ENCODE measurements around the gene NOXO1.

DNA sequence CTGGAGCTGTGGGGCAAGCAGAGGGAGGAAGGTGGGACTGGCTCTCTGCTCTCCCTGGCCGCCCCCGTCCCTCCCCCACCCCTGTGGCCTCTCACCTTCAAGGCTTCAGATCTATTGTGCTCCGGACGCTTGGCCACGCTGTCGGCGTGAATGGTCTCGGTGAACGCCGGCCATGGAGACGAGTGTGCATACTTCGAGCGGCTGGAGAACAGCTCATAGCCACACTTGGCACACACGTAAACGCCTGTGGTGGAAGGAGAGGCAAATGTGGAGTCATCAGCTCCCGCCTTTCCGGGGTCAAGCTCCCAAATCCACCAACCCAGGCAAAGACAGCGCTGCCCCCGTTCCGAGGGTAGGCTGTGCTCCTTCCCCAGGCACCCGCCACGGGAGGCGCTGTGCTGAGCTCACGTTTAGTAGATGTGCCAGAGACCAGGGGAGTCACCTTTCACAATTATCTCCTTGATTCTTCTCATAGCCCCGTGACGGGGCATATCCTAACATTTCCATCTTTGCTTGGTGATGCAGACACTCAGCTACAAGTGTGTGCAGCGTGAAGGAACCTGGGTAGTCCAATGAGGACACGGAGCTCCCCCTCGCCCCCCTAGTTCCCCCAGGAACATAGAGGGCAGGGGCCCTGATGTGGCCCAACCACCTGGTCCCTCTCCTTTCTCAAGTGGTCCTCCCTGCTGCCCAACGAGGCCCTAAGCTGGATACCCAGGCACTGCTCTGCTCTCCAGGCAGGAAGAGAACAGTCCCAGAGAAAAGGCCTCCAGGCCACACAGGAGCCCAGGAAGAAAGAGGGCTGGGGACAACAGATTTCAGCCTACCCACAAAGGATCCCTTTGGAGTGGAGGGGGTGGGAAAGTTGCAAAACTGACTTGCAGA lies 39.9 kb downstream of the NOXO1 start:
- TF ChIP-seq POLR2AphosphoS5 (IDR thresholded peaks at IDR 0.05): no peak
- TF ChIP-seq, protein P1, sequence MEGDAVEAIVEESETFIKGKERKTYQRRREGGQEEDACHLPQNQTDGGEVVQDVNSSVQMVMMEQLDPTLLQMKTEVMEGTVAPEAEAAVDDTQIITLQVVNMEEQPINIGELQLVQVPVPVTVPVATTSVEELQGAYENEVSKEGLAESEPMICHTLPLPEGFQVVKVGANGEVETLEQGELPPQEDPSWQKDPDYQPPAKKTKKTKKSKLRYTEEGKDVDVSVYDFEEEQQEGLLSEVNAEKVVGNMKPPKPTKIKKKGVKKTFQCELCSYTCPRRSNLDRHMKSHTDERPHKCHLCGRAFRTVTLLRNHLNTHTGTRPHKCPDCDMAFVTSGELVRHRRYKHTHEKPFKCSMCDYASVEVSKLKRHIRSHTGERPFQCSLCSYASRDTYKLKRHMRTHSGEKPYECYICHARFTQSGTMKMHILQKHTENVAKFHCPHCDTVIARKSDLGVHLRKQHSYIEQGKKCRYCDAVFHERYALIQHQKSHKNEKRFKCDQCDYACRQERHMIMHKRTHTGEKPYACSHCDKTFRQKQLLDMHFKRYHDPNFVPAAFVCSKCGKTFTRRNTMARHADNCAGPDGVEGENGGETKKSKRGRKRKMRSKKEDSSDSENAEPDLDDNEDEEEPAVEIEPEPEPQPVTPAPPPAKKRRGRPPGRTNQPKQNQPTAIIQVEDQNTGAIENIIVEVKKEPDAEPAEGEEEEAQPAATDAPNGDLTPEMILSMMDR (IDR thresholded peaks at IDR 0.05; ENCODE audit: poor library complexity, severe bottlenecking): no peak
- no peak for TF ChIP-seq SMC3 (conservative IDR thresholded peaks at IDR 0.05; ENCODE audit: poor library complexity)
- TF ChIP-seq TAF1 (IDR thresholded peaks at IDR 0.05; ENCODE audit: low read depth): no peak
- TF ChIP-seq EP300 (conservative IDR thresholded peaks at IDR 0.05; ENCODE audit: poor library complexity, severe bottlenecking): no peak
- TF ChIP-seq EZH2 (IDR thresholded peaks at IDR 0.05; ENCODE audit: borderline replicate concordance, insufficient read depth, low read length, poor library complexity, severe bottlenecking): no peak

Measured in neural cell (in vitro differentiated cells).